Fibroblast of peridontal ligament (primary cell): ENCODE results near the gene GCC1.
"Not testable (repeated sequence)": the region's sequence is repeated elsewhere in the genome, so short reads cannot be mapped to it uniquely, and the experiment has no call there.

ENCODE experiments used
- DNase-seq: peaks from one replicate; pipeline ENCODE4 v3.0.0-alpha.2; 2010; ENCODE audit errors: extremely low read depth

GCC1 gene

DNA sequence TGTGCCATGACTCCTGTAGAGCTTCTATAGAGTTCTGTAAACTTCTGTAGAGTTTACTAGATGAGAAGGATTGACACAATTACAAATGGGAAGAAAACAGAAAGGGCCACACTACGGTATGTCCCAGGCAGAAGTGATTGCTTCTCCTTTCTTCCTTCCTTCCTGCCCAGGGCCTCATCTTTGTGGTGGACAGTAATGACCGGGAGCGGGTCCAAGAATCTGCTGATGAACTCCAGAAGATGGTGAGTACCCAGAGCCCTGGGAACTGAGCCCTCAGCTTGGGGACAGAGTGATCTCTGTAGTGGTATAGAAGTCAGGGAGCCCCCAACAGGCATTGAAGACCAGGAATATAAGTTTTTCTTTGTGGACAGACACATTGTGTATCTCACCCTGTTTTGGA lies 4.5 kb upstream of the GCC1 start:
- DNase-seq, result no peak

DNA sequence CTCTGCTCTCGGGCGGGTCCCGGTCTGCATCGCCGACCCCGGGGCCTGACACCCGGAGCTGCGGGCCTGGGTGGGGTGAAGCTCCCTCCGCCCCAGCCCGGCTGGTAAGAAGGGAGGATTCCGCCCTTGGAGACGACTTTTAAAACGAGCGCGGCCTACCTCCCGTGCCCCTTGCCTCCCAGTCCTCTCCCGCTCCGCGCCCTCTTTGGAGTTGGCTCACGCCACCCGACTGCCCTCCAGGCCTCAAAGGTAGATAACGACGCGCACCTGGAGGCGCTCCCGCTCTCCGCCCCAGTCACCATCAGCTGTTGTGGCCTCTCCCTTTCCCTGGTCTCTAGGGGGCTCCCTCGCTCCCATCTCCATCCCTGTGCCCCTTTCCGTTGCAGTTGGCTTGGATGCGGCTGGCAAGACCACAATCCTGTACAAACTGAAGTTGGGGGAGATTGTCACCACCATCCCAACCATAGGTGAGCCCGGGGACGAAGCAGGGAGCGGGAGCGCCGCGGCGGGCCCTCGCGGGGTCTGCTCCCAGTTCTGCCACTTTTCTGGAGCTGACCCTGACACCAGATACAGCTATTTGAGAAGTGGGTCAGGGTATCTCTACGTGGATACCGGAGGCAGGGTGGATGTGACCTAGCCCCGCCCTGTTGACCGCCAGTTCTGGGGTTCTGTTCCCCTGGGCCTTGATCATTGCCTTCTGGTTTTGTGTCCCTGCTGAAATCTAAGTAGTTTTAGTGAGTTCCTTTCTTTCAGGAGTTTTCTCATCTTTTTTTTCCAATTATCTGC lies 3.5 kb upstream of the GCC1 start:
- DNase-seq, result peak; percentile 60

DNA sequence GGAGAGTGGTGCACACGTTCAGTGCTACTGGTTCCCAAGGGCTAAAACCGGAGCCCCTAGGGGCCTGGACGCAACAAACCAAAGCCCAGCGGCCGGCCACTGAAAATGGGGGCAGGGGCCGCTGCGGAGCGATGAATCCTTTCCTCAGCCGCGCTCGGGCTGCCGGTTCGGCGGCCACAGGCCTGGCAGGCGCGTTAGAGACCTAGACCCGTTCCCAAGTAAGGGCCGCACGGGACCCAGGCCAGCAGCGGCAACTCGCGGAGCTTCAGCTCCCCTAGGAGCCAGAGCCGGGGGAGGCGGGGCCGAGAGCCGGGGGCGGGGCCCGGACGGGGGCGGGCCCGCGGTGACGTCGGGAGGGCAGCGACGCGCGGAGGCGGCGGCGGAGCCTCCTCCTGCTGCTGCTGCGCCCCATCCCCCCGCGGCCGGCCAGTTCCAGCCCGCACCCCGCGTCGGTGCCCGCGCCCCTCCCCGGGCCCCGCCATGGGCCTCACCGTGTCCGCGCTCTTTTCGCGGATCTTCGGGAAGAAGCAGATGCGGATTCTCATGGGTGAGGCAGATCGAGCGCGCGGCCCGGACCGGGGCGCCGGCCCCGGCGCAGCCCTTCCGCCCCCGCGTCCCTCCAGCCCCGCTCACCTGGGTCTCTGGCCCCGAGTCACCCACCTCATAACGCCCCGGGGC lies 2.8 kb upstream of the GCC1 start, which contains the start of gene ARF5:
TSS of gene ARF5 (plus strand) at position 393 of the 678 bp plus-strand sequence. CDS start at position 481, 88 bp downstream.
- peak; percentile 70 for DNase-seq

DNA sequence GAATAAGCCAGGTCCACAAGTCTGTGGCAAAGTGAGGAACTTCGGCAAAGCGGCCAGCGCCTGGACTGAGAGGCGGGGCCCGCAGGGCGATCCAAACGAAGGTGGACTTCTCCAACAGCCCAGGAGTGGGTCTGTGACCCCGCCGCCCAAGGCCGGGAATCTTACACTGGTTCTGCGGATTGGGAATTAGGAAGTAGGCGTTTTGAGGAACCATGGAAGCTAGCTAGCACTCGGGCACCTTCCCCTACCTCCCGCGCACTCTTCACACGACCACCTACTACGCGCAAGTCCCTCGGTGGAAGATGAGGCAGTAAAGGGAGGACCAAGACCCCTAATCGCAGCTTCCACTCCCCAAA lies 2.2 kb upstream of the GCC1 start:
- DNase-seq, result no peak

DNA sequence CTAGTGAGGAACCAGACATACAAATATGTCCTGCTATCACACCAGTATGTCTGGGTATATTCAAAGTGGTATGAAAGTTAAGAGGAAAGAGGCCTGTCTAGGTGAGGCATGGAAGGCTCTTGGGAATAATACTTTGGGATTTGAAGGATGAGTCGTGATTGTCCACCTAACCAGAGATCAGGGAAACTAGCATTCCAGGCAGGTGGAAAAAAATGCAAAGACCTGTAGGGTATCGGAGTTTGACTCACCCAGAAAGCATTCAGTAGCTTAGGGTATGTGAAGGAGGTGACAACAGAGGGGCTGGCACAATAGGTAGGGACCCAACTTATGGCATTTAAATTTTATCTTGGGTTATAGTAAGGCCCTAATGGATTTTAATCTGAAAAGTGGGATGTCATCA lies 950 bp upstream of the GCC1 start:
- DNase-seq, result no peak

DNA sequence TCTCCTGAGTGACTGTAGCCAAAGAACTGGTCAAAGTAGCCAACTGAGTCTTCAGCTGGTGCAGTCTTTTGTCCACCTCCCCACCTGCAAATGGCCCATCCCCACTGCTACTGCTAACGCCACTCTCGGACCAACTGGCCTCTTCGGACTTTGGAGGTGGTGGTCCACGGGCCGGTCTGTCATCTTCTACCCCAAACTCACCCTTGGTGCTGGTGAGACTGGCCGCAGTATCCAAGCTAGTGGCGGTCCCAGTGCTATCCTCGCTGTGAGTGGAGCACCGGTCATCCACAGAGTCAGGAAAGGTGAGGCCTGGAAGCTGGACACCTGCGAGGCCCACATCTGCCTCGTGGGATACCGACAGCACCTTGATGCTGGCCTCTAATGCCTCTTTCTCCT lies 750 bp downstream of the GCC1 start:
- DNase-seq, result no peak

DNA sequence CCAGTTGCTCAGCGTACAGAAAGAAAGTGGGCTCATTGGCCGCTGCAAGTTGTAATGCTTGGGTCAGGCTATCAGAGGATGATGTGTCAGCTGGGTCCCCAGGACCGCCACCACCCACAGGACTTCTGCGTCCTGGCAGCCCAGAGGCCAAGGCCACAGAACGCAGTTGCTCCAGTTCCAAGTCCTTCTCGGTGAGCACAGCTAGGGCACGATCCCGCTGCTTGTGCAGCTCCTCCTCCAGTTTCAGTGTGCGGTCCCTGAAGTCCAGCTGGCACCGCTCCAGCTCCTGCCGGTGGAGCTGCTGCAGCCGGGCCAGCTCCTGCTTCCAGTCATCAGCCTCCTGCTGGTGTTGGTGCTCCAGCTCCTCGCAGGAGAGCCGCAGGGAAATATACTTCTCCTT lies 3.0 kb downstream of the GCC1 start:
- no peak for DNase-seq

DNA sequence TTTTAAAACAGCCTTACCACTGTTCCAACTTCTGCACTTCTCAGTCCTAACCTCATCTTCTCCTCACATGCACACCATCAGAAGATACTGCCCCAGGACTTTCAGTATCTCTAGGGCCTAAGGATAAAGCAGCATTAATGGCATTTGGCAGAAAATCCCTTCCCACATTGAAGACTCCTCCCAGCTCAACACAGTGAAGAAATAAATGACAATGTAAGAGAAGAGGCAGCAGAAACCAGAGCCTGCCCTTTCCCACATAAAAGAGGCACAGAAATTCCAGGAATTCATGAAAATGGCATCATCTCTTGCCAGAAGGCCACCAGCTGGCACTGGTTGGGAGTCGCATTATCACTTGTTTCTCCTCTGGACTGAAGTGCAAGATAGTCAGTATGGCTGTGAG lies 3.7 kb downstream of the GCC1 start:
- DNase-seq, result no peak

DNA sequence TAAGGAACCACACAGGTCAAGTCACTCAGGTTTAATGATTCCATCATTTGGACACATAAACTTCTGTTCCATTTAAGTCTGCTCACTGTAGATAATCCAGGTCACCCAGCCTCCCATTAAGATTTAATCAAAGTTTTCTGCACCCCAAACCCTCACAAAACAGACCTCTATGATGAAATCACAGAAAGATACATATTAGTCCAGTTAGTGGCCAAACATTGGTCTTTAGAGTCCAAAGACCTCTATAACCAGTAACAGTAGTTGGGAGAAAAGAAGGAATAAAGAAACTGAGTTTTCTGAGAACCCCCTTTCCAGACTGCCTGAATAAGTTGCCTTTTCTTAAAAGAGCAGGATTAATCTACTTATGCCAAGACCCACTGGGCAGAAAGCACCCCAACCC lies 4.8 kb downstream of the GCC1 start:
- DNase-seq, result no peak

DNA sequence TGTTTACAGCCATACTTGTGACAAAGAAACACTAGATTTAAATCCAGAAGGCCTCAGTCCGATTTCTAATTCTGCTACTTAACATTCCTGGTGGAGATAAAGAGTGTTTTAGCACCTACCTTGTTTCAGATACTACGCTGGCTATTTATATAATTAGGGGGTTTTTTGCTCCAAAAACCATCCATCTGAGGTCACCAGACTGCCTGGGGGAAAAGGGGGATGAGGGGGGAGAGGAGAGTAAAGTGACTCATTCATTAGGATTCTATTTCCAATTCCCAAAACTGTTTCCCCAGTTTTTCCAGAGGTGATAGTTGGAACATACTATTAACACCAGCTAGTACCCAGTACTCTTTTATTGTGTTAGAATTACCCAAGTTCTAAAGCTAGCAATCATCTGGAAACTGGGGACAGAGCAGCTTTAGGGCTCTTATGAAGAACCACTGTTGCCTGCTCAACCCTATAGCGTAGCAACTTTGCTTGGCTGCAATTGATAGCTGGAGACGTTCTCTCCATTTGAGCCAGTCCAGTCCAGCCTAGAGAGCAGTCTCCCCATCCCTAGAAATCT lies 6.6 kb downstream of the GCC1 start:
- DNase-seq, result peak; percentile 22

DNA sequence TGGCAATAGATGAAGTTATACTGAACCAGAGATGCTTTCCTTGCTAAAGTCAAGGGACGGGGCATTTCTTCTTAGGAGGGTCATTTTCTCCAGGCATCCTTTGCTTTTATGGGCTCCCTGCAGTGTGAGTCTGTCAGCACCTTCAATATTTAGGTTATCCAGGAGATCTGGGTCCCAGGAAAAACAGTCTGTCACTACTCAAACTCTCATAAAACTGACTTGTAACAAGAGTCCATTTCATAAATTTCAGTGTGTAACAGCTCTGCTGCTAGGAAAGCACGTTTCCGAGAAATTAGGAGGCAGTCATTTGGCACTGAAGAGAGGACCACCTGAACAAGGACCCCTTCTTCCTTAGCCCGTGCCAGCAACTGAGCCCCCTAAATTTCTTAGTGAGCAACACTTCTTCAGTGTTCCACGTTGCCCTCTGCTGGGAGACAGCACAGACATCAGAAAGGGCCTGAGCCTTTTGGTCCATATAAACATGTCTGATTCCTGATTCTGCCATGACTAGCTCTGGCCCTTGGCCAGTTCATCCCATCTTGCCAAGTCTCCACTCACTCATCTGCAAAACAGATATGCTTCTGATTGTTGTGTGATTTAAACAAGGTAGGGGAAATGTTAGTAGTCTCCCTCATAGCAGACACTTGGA lies 7.2 kb downstream of the GCC1 start:
- DNase-seq, result peak; percentile 74

DNA sequence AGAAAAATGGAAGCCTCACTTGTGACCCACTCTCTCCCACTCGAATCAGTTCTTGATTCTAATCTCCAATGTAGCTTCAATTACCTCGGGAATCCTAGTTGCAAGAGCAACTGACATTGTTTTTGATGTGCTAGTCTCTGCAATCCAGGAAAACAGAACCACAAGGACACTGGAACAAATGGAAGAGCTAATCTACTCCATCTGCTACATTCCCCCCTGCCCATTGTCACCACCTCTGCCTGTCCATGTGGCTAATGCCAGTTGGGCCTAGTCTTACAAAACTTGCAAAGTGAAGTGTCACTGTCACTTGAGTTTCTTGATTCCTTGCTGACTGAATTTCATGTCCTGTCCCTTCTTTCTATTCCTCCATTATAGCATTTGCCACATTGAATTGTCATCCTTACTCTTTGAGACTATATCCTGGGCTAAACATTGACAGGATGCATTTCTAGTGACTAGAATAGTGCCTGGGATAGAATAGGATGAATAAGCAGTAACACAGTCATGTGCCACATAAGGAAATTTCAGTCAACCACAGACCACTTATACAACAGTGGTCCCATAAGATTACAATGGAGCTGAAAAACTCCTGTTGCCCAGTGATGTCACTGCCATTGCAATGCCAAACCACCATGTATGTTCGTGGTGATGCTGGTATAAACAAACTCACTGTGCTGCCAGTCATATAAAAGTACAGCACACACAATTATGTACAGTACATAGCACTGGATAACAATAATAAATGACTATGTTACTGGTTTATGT lies 13.5 kb downstream of the GCC1 start:
- DNase-seq, result peak; percentile 76

DNA sequence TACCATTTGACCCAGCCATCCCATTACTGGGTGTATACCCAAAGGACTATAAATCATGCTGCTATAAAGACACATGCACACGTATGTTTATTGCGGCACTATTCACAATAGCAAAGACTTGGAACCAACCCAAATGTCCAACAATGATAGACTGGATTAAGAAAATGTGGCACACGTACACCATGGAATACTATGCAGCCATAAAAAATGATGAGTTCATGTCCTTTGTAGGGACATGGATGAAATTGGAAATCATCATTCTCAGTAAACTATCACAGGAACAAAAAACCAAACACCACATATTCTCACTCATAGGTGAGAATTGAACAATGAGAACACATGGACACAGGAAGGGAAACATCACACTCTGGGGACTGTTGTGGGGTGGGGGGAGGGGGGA lies 17.4 kb downstream of the GCC1 start:
- DNase-seq, result not testable (repeated sequence)

DNA sequence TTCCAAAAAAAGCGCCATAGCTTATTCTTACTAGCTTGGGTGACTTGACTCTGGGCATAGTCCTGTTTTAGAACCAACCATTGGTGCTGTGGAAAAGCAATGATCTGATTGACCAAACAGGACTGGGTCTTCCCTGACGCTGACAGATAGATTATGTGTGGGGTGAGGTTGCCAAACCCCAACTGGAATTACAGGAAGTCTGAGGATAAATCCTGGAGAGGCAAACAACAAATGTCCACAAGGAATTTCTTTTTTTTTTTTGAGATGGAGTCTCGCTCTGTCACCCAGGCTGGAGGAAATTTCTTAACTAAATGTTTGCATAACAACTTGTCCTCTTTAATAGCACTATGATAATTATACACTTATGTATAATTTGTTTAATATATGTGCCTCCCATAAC lies 19.2 kb downstream of the GCC1 start:
- DNase-seq, result no peak

DNA sequence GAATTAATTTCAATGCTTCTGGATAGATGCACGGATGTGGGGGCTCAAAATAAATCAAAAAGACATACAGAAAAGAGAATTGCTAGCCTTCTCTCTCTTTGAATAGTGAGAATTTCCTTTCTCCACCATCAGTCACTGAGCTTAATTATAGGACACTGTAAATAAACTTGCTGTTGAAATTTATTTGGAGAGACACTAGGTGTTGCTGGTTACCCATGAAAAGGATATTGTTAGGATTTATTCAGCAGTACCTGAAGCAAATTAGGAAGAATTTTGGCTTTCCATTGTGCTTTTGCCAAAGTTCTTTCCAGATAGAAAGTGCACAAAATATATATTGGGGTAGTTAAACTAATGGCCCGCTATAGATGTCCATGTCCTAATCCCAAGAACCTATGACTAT lies 27.6 kb downstream of the GCC1 start:
- DNase-seq, result peak; percentile 13

DNA sequence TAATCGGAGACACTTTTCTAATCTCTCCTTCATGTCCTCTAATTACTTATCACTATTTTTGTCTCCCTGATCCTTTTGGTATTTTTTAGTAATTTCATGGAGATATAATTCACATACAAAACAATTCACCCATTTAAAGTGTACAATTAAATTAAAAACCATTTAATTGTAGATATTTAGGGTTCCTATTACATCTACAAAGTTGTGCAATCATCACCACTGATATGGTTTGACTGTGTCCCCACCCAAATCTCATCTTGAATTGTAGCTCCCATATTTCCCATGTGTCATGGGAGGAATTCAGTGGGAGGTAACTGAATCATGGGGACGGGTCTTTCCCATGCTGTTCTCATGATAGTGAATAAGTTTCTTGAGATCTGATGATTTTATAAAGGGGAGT lies 29.0 kb downstream of the GCC1 start:
- no peak for DNase-seq

DNA sequence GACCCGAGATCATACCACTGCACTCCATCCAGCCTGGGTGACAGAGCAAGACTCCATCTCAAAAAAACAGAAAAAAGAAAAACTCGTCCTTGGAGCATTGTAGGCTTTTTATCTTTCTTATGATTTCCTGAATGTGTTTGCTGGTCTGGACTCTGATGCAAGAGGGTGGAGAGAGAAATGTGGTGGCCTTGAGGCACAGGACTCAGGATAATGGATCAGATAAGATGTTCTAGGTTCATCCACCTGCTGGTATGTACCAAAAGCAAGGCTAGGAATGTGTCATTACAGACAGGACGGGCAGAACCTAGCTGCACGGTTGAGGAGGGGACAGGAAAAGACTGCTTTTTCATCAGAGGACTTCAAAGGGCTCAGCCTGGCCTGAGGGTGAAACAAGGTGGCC lies 33.5 kb downstream of the GCC1 start:
- no peak for DNase-seq

DNA sequence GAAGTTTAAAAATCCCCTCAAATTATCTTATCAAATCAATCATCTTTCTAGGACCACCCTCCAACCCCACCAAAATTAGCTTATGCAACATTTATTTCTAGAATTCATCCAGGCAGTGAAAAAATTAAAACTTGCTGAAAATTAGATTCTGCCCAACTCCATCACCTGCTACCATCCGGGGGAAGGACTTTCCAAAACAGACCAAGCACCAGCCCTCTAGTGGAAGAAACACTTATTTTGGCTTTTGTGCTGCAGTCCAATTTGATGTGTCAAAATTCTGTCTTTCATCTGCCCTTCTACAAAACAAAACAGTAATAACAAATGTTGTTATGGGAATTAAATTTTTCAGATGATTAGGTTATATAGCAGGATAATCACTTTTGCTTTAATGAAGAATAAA lies 35.1 kb downstream of the GCC1 start:
- DNase-seq, result no peak

DNA sequence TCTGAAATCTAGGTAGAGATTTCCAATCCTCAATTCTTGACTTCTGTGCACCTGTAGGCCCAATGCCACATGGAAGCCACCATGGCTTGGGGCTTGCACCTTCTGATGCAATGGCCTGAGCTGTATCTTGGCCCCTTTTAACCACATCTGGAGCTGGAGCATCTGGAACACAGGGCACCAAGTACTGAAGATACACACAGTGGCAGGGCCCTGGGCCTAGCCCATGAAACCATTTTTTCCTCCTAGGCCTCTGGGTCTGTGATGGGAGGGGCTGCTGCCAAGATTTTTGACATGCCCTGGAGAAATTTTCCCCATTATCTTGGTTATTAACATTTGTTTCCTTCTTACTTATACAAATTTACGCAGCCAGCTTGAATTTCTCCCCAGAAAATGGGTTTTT lies 39.1 kb downstream of the GCC1 start:
- no peak for DNase-seq

DNA sequence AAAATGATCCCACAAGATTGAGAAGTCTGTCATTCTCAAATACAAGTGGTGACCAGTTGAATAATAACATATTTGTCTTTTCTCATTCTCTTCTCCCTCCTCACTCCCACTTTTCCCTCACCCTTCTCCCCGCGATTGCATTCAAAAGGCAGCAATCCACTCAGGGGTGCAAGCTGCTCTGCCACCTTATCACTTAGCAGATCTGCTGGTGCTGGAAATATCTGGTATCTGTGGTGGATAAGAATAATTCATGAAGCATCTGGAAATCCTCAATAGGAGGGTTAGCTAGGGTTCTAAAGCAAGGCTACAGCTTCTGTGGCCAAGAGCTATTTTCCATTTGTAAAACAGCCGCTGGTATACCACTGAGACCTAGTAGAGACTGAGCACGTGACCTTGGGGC lies 43.8 kb downstream of the GCC1 start:
- DNase-seq, result no peak

DNA sequence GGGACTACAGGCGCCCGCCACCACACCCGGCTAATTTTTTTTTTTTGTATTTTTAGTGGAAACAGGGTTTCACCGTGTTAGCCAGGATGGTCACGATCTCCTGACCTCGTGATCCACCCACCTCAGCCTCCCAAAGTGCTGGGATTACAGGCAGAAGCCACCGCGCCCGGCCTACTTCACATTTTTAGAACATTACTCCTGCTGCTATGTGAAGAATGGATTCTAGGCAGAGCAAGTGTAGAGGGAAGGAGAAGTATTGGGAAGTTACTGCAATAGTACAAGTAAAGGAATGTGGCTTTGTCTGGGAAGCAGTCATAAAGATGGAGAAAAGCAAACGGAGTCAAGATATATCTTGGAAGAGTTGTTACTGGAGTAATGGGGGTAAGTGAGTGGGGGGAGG lies 44.9 kb downstream of the GCC1 start:
- not testable (repeated sequence) for DNase-seq

DNA sequence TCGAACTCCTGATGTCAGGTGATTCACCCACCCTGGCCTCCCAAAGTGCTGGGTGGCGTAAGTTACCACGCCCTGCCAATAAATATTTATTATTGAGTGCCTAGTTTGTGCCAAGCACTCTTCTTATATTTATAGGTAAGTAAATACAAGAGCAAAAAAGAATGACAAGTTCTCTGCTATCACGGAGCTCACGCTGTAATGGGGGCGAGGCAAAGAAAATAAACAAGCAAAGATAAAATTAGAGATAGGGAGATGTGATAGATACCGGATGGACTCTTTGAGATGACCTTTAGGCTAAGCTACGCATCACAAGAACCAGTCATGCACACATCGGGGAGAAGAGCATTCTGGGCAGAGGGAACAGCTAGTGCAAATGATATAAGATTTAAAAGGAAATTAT lies 46.3 kb downstream of the GCC1 start:
- DNase-seq, result no peak
